Right cardiac atrium (tissue), 5 donors: ENCODE measurements around the gene CPTP. TPM values are rescaled to one million over a fixed set of nuclear protein-coding genes. Genes with fewer than 3 reads are reported as not detected.
"Not testable (repeated sequence)": the region's sequence is repeated elsewhere in the genome, so short reads cannot be mapped to it uniquely, and the experiment has no call there.

Experiments
- ATAC-seq, 2 donors: fragments of 200-7000 bp; cut with Tn5 transposase; one replicate each; pipeline versions ENCODE4 v1.8.0 to v1.9.1; 2020; ENCODE audit warnings: moderate library complexity in 2 of 2, mild to moderate bottlenecking in 1 of 2
- DNase-seq, 3 donors: peaks; one replicate each; pipeline ENCODE4 v3.0.0-alpha.2; 2020
- H3K27ac ChIP-seq: one replicate; pipeline ENCODE4 v1.5.1; 2013; ENCODE audit warnings: mild to moderate bottlenecking, low read length, control low read depth, moderate library complexity
- H3K27me3 ChIP-seq: one replicate; pipeline ENCODE4 v1.6.1; 2013; ENCODE audit not compliant: control insufficient read depth, insufficient read depth
- H3K4me1 ChIP-seq: one replicate; pipeline ENCODE4 v1.6.1; 2013; ENCODE audit warnings: low read length; ENCODE audit not compliant: control insufficient read depth, insufficient read depth
- H3K4me3 ChIP-seq: one replicate; pipeline ENCODE4 v1.5.1; 2013; ENCODE audit warnings: low read length, control low read depth
- H3K9me3 ChIP-seq: one replicate; pipeline ENCODE4 v1.6.1; 2013; ENCODE audit warnings: low read length; ENCODE audit not compliant: control insufficient read depth
- WGBS: extraction: QIAGEN DNeasy Blood & Tissue Kit; methylation state at CpG from one replicate; pipeline ENCODE4 v1.1.7; 2013; 5-methylcytosine and 5-hydroxymethylcytosine counted together
- intact Hi-C, 4 donors: fragments of 100-400 bp; cut with DNase I; formaldehyde crosslinking; loops; one replicate each; pipeline versions ENCODE4 v1.11.0 to v1.14.0; 2022 to 2023
- polyA plus RNA-seq: library from polyadenylated mRNA; stranded (reverse); fragments of 200-250 nt; gene quantifications from one replicate; pipeline ENCODE4 v1.2.3, GENCODE V29; 2013
- total RNA-seq, 4 donors: library from RNA; stranded (reverse); fragmentation: NEBNext Ultra II Directional; extraction: Animal tissue kit (Norgen Biotek cat#: 25700); gene quantifications; one replicate each; pipeline ENCODE4 v1.2.1, GENCODE V29; 2021
- donor health status: healthy with polysubstance abuse.
- donor health status: DM: no; HTN: yes; CAD: no.
- donor health status: DM: no; HTN: no; CAD: no.
- donor health status: DM: no; HTN: yes; CAD: no; lungs with severe emphysema.
- donor health status: DM: yes; HTN: yes; CAD: no.

CPTP gene
- total and polyA plus RNA-seq, 5 donors = 24.0 to 53.9 (median 28.9) TPM

DNA sequence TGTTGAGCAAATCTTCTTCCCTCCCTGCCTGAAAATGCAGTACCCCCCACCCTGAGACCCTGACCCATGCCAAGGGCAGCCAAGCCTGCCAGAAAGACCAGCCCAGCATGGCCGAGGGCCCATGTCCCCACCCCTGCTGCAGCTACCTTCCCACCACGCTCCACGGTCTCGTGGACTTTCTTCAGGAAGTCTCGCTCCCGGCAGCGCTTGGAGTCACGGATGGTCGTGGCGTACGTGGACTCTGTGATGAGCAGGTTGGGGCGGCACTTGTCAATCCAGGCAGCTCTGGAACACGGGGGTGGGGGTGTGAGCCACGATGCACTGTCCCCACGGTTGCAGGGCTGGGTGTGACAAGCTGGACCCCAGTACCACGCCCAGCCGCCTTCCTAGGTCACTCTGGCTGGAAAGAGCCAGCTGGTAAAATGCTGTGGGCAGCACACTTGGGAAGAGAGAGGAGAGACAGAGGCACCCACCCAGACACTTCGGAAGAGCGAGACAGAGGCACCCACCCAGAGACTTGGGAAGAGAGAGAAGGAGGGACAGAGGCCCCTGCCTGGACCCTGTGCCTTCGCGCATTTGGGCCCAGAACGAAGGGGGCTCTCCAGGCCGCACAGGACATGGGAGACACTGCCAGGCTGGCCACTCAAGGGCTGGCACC is 9.8 kb upstream of the CPTP start:
- WGBS = 88% methylated on average over 23 of the region's 23 CpGs
- no peaks in the 10 kb centered on the region for H3K27me3 ChIP-seq
- intact Hi-C loops = no loop called here
- H3K9me3 ChIP-seq = no peaks in the 10 kb centered on the region
- H3K4me3 ChIP-seq = no peak overlapping the region
- no peak for ATAC-seq
- no peak for DNase-seq
- H3K4me1 ChIP-seq = no peaks in the 10 kb centered on the region
- no peak overlapping the region for H3K27ac ChIP-seq

DNA sequence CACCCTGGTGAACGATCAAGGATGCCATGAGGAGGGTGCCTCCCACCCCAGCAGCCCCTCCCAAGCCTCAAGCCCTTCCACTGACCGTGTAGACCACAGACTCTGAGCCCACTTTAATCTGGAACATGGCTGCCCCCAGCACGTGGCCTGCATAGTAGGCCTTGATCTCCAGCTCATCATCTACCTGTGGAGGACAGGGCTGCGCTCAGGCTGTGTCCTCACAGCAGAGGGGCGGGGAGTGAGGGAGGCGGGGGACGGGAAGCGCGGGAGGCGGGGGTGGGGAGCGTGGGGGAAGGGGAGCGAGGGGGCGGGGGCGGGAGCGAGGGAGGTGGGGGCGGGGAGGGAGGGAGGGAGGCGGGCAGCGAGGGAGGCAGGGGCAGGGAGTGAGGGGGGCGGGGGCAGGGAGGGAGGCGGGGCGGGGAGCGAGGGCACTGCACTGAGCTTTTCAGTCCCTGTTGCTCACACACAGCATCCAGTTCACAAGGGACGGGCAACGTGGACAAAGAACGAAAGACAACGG is 9.1 kb upstream of the CPTP start:
- Histone ChIP-seq H3K9me3 (no peaks in the 10 kb centered on the region), H3K27me3 (no peaks in the 10 kb centered on the region), H3K4me3 (no peak overlapping the region), H3K4me1 (no peaks in the 10 kb centered on the region), H3K27ac (no peak overlapping the region)
- intact Hi-C loops = no loop called here
- no peak for DNase-seq
- WGBS = 63% methylated on average over 24 of the region's 26 CpGs
- ATAC-seq = no peak

GRCh38 chr1:1316199-1316598 is 8.4 kb upstream of the CPTP start:
- H3K9me3 ChIP-seq, H3K4me1 ChIP-seq, H3K27ac ChIP-seq, H3K27me3 ChIP-seq, ATAC-seq, DNase-seq, intact Hi-C loops, H3K4me3 ChIP-seq: not testable (repeated sequence)
- 92% methylated on average over 8 of the region's 8 CpGs for WGBS

GRCh38 chr1:1317420-1317819 is 7.2 kb upstream of the CPTP start:
- H3K4me1 ChIP-seq = no peaks in the 10 kb centered on the region
- H3K27ac ChIP-seq = no peak overlapping the region
- H3K4me3 ChIP-seq = no peak overlapping the region
- ATAC-seq (no peak), DNase-seq (no peak)
- WGBS = 81% methylated on average over 6 of the region's 6 CpGs
- H3K9me3 ChIP-seq = no peaks in the 10 kb centered on the region
- H3K27me3 ChIP-seq = no peaks in the 10 kb centered on the region
- intact Hi-C loops = no loop called here

DNA sequence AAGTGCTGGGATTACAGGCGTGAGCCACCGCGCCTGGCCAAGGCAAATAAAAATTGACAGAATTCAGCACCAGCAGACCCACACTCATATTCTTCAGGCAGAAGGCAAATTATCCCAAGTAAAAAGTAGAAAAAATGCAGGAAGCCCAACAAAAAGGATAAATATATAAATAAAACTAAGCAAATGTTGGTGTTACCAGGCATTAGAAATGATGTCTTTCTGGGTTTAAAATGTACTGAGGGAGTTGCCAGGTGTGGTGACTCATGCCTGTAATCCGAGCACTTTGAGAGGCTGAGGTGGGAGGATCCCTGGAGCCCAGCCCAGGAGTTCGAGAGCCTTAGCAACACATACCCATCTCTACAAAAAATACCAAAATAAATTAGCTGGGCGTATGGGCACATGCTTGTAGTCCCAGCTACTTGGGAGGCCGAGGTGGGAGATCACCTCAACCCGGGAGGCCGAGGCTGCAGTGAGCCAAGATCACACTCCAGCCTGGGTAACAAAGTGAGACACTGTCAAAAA is 6.4 kb upstream of the CPTP start:
- peak; percentile 61 to 62 for ATAC-seq
- Histone ChIP-seq H3K9me3 (no peaks in the 10 kb centered on the region), H3K4me3 (no peak overlapping the region), H3K4me1 (no peaks in the 10 kb centered on the region), H3K27me3 (no peaks in the 10 kb centered on the region), H3K27ac (no peak overlapping the region)
- WGBS = 69% methylated on average over 9 of the region's 9 CpGs
- intact Hi-C loops = no loop called here
- peak; percentile 88 to 93 (median 88) for DNase-seq

GRCh38 chr1:1318777-1319645 is 5.6 kb upstream of the CPTP start:
- Histone ChIP-seq H3K27me3 (no peaks in the 10 kb centered on the region), H3K9me3 (no peaks in the 10 kb centered on the region), H3K4me3 (no peak overlapping the region), H3K4me1 (no peaks in the 10 kb centered on the region), H3K27ac (no peak overlapping the region)
- intact Hi-C loops = no loop called here
- DNase-seq (no peak), ATAC-seq (peak in 1 of 2 donors; percentile 9)
- WGBS = 89% methylated on average over 36 of the region's 36 CpGs

GRCh38 chr1:1319646-1319941 is 5.0 kb upstream of the CPTP start:
- DNase-seq = no peak
- Histone ChIP-seq H3K9me3 (no peaks in the 10 kb centered on the region), H3K4me3 (no peak overlapping the region), H3K27ac (no peak overlapping the region), H3K4me1 (no peaks in the 10 kb centered on the region), H3K27me3 (no peaks in the 10 kb centered on the region)
- intact Hi-C loops = no loop called here
- 93% methylated on average over 13 of the region's 13 CpGs for WGBS
- no peak for ATAC-seq

DNA sequence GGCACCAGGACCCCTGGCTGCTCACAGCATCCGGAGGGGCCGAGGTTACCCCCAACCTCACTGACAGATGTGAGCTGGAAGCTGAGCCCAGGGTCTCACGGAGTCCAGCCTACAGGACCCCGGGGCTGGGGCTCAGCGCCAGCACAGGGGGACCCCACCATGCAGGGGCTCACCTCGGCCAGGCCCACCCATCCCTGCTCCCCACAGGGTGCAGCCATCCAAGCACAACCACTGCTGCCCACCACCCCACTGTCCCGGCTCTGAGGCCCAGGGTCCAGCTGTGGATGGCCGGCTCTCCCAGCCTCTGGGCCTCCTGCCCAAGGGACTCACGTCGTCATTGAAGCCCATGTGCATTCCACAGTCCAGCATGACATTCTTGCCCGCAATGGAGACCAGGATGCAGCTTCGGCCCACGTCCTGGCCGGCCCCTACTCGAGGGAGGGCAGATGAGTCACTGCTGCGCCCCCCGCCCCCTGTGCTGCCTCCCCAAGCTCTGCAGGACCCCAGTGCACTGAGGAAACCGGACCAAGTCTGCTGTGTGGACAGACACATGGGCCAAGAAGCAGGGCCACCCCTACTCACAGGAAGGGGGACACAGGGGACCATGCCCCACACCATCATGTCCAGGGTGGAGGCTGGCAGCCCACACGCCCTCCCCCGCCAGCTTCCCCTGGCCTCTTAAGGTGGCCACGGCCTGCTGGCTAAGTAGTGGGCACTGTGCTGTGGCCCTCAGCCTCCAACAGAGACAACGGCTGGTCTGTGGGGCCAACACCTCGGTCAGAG is 3.7 kb upstream of the CPTP start:
- H3K27ac ChIP-seq = no peak overlapping the region
- no peaks in the 10 kb centered on the region for H3K4me1 ChIP-seq
- DNase-seq (no peak), ATAC-seq (no peak)
- H3K4me3 ChIP-seq = no peak overlapping the region
- no peaks in the 10 kb centered on the region for H3K9me3 ChIP-seq
- intact Hi-C loops = no loop called here
- 69% methylated on average over 23 of the region's 23 CpGs for WGBS
- no peaks in the 10 kb centered on the region for H3K27me3 ChIP-seq

GRCh38 chr1:1321477-1321876 is 3.1 kb upstream of the CPTP start:
- DNase-seq = no peak
- 85% methylated on average over 8 of the region's 8 CpGs for WGBS
- no peaks in the 10 kb centered on the region for H3K27me3 ChIP-seq
- H3K4me3 ChIP-seq = no peak overlapping the region
- no peak for ATAC-seq
- no peaks in the 10 kb centered on the region for H3K9me3 ChIP-seq
- no peak overlapping the region for H3K27ac ChIP-seq
- no peaks in the 10 kb centered on the region for H3K4me1 ChIP-seq
- intact Hi-C loops = no loop called here

- no peak overlapping the region for H3K4me3 ChIP-seq
- DNase-seq = no peak
- no peaks in the 10 kb centered on the region for H3K27me3 ChIP-seq
- 86% methylated on average over 13 of the region's 14 CpGs for WGBS
- no peaks in the 10 kb centered on the region for H3K9me3 ChIP-seq
- intact Hi-C loops = no loop called here
- H3K27ac ChIP-seq = no peak overlapping the region
- no peaks in the 10 kb centered on the region for H3K4me1 ChIP-seq
- ATAC-seq = no peak
Observed at GRCh38 chr1:1322418-1322817, 2.2 kb upstream of the CPTP start.

DNA sequence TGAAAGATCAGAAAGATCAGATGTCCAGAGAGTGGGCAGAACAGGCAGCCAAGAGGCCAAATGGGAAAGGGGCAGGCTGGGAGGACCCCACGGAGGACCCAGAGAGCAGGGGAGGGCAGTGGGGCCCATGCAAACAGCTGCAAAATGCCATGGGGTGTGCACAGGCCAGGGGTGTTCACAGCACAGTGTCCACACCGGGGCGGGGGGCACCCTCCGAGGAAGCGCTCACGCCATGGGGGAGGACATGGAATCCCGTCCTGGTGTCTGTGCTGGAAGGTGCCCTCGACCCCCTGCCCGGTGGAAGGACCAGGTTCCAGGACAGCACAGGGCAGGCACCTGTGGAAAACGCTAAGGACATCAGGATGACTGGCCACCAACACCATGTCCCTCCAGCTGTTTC is 1.6 kb upstream of the CPTP start:
- Histone ChIP-seq H3K27ac (no peak overlapping the region), H3K4me3 (no peak overlapping the region), H3K9me3 (no peaks in the 10 kb centered on the region), H3K27me3 (no peaks in the 10 kb centered on the region), H3K4me1 (no peaks in the 10 kb centered on the region)
- 87% methylated on average over 10 of the region's 10 CpGs for WGBS
- intact Hi-C loops = no loop called here
- ATAC-seq = no peak
- no peak for DNase-seq
